Measurements from ENCODE around the gene RNFT2. TPM values are rescaled to one million over a fixed set of nuclear protein-coding genes. Genes with fewer than 3 reads are reported as not detected.

Gene RNFT2
- polyA plus RNA-seq, 6 donors from 2014 or later, result 1.4 to 3.5 (median 2.5) TPM

DNA sequence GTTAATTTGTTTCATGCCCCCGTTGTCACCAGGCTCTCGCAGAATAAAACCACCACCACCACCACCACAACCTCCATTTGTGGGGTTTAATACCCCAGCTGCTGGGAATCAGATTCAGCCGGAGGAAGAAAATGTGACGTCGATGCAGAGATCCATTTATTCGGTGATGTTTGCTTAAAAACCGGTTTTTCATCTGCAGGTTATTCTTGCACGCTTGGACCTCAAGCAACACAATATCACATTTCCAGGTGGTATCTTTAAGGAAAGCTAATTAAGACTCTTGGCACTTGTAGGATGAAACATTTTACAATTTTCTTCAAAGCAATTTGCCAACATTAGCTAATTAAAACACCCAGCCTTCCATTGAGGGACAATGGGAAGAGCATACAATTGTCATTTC is 40.0 kb upstream of the RNFT2 start:
- no peak overlapping the region for H3K27ac Mint-ChIP-seq
- no peak for DNase-seq
- peaks cover 0 to 2% (median 0%) of the 10 kb centered on the region in 7 donors for H3K9me3 Mint-ChIP-seq
- peaks cover 19 to 37% (median 34%) of the 10 kb centered on the region in 3 donors for H3K27me3 Mint-ChIP-seq
- no peaks in the 10 kb centered on the region for H3K36me3 Mint-ChIP-seq
- peaks cover 32 to 38% (median 36%) of the 10 kb centered on the region in 3 donors for H3K4me1 Mint-ChIP-seq
- ATAC-seq (ENCODE audit: low read depth in 2 of 2), result no peak
- H3K4me3 Mint-ChIP-seq, result no peak overlapping the region

DNA sequence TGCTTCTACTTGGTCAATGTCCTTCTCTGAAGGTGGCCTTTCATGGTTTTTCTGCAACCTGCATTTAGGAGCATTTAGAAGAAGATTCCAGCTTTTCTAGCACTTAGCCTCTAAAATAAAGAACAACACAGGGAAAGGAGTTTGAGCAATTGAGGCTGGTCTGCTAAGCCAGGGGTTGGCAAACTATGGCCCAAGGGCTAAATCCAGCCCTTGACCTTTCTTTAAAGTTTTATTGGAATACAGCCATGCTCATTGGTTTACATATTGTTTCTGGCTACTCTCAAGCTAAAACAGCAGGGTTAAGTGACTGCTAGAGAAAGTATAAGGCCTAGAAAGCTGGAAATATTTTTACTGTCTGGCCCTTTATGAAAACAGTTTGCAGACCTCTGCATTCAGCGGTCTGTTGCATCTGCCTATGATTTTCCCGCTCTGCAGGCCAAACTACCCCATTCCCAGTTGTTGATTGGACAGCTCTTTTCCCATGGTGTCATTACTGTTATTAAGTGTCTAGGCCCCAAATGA is 39.5 kb upstream of the RNFT2 start:
- no peak overlapping the region for H3K27ac Mint-ChIP-seq
- H3K9me3 Mint-ChIP-seq, result peaks cover 0 to 2% (median 0%) of the 10 kb centered on the region in 7 donors
- no peaks in the 10 kb centered on the region for H3K36me3 Mint-ChIP-seq
- DNase-seq, result no peak
- ATAC-seq (ENCODE audit: low read depth in 2 of 2), result no peak
- H3K27me3 Mint-ChIP-seq, result peaks cover 22 to 37% (median 34%) of the 10 kb centered on the region in 3 donors
- H3K4me1 Mint-ChIP-seq, result peaks cover 31 to 37% (median 35%) of the 10 kb centered on the region in 3 donors
- no peak overlapping the region for H3K4me3 Mint-ChIP-seq

GRCh38 chr12:116700066-116700465 is 38.0 kb upstream of the RNFT2 start:
- H3K27ac Mint-ChIP-seq, result no peak overlapping the region
- H3K4me1 Mint-ChIP-seq, result peaks cover 19 to 23% (median 20%) of the 10 kb centered on the region in 3 donors
- H3K36me3 Mint-ChIP-seq, result no peaks in the 10 kb centered on the region
- DNase-seq, result no peak
- no peak for ATAC-seq (ENCODE audit: low read depth in 2 of 2)
- peaks cover 0 to 2% (median 0%) of the 10 kb centered on the region in 7 donors for H3K9me3 Mint-ChIP-seq
- peaks cover 15 to 23% (median 20%) of the 10 kb centered on the region in 3 donors for H3K27me3 Mint-ChIP-seq
- no peak overlapping the region for H3K4me3 Mint-ChIP-seq

GRCh38 chr12:116701432-116701831 is 36.7 kb upstream of the RNFT2 start:
- Mint-ChIP-seq H3K9me3 (peaks cover 0 to 2% (median 0%) of the 10 kb centered on the region in 7 donors), H3K36me3 (no peaks in the 10 kb centered on the region), H3K4me3 (no peak overlapping the region), H3K27ac (no peak overlapping the region), H3K4me1 (peaks cover 7 to 9% (median 9%) of the 10 kb centered on the region in 3 donors), H3K27me3 (peaks cover 4 to 12% (median 10%) of the 10 kb centered on the region in 3 donors)
- DNase-seq (no peak), ATAC-seq (ENCODE audit: low read depth in 2 of 2) (no peak)

GRCh38 chr12:116703214-116703795 is 34.8 kb upstream of the RNFT2 start:
- peaks cover 0 to 2% (median 0%) of the 10 kb centered on the region in 7 donors for H3K9me3 Mint-ChIP-seq
- no peaks in the 10 kb centered on the region for H3K36me3 Mint-ChIP-seq
- H3K27me3 Mint-ChIP-seq, result peaks cover 4 to 8% (median 6%) of the 10 kb centered on the region in 3 donors
- H3K27ac Mint-ChIP-seq, result peak overlapping the region in 2 of 6 donors; percentile 9 to 65
- peaks cover 8 to 14% (median 13%) of the 10 kb centered on the region in 3 donors for H3K4me1 Mint-ChIP-seq
- ATAC-seq (ENCODE audit: low read depth in 2 of 2), result peak; percentile 52 to 64
- no peak overlapping the region for H3K4me3 Mint-ChIP-seq
- DNase-seq, result peak; percentile 46

DNA sequence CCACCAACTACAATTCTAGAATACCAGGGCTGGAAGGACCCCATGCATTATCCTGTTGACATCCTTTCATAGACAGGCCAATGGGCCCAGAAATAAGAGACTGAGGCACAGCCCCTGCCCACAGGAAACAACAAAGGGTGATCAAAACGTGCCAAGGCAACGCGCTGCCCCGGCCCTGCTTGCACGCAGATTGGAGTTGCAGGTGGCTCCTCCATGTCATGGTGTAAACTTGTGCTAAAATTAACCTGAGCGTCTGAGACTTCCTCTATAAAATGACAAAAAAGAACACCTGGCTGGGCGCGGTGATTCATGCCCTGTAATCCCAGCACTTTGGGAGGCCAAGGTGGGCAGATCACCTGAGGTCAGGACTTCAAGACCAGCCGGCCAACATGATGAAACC is 30.4 kb upstream of the RNFT2 start:
- no peak for DNase-seq
- Mint-ChIP-seq H3K27ac (no peak overlapping the region), H3K36me3 (no peaks in the 10 kb centered on the region), H3K27me3 (peaks cover 4 to 8% (median 6%) of the 10 kb centered on the region in 3 donors), H3K9me3 (no peaks in the 10 kb centered on the region), H3K4me3 (peak overlapping the region in 5 of 8 donors; percentile 19 to 54 (median 33)), H3K4me1 (peaks cover 20 to 32% (median 22%) of the 10 kb centered on the region in 3 donors)
- ATAC-seq (ENCODE audit: low read depth in 2 of 2), result peak in 1 of 2 donors; percentile 34

DNA sequence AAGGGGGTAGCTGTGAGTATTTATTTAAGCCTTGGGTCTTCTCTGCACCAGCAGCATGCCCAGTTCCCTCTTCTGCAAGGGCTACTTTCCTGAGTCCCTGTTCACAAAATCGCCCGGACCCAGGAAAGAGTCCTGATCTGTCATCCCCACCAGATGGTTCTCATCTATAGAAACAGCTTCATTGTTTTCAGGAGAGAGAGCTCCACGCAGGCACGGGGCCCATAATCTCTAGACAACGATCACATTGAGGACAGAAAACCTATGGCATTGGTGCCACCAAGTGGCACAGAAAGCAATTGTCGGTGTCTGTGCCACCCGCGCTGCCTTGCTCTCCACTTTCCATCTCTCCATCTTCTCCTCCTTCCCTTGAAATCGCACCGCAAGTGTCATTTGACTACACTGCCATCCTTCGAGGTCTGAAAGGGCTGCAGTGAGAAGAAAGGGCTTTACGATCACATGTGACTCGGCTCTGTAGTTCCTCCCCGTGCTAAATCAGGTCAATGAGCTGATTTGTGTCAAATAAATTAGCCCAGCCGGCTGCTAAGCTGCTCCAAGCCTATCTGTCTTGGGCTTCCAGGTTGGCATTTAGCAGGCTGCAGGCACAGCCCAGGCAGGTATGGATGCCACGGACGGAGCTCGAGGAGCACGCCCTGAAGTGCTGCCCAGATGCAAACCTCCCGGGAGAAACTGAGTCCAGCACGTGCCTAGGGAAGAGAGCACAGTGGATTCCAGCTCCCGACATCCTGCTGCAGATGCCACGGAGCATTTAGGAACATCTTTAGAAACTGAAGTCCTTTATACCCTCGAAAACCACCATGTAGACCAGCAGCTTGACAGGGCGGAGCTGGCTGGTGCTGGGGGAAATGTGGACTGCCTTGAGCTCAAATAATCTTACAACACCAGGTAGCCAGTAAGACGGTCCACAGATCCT is 29.0 kb upstream of the RNFT2 start:
- peak; percentile 72 to 92 for ATAC-seq (ENCODE audit: low read depth in 2 of 2)
- Mint-ChIP-seq H3K9me3 (no peaks in the 10 kb centered on the region), H3K4me3 (peak overlapping the region in 7 of 8 donors; percentile 21 to 88 (median 74)), H3K4me1 (peaks cover 17 to 31% (median 23%) of the 10 kb centered on the region in 3 donors), H3K27ac (peak overlapping the region in 3 of 6 donors; percentile 20 to 78 (median 43)), H3K36me3 (no peaks in the 10 kb centered on the region), H3K27me3 (no peaks in the 10 kb centered on the region)
- peak; percentile 41 for DNase-seq

DNA sequence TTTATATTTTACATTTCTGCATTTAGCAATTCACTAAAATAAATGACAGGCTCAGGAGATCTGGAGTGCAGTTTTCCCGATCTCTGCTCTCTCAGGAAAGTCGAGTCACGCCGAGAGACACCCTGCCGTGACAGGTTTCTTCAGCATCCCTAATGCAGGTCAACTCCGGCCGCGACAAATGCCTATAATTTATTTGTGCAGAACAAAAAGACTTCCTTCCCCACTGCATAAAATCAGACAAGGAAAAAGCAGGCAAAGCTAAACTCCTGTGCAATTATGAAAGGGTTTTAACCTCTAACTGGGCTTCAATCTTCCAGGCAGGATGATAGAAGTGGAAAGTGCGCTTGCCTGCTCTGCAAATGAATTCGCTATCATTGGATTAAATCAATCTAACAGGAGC is 28.3 kb upstream of the RNFT2 start:
- H3K9me3 Mint-ChIP-seq, result no peaks in the 10 kb centered on the region
- no peak overlapping the region for H3K27ac Mint-ChIP-seq
- H3K36me3 Mint-ChIP-seq, result no peaks in the 10 kb centered on the region
- no peak overlapping the region for H3K4me3 Mint-ChIP-seq
- H3K27me3 Mint-ChIP-seq, result no peaks in the 10 kb centered on the region
- ATAC-seq (ENCODE audit: low read depth in 2 of 2) (no peak), DNase-seq (no peak)
- H3K4me1 Mint-ChIP-seq, result peaks cover 17 to 35% (median 26%) of the 10 kb centered on the region in 3 donors

DNA sequence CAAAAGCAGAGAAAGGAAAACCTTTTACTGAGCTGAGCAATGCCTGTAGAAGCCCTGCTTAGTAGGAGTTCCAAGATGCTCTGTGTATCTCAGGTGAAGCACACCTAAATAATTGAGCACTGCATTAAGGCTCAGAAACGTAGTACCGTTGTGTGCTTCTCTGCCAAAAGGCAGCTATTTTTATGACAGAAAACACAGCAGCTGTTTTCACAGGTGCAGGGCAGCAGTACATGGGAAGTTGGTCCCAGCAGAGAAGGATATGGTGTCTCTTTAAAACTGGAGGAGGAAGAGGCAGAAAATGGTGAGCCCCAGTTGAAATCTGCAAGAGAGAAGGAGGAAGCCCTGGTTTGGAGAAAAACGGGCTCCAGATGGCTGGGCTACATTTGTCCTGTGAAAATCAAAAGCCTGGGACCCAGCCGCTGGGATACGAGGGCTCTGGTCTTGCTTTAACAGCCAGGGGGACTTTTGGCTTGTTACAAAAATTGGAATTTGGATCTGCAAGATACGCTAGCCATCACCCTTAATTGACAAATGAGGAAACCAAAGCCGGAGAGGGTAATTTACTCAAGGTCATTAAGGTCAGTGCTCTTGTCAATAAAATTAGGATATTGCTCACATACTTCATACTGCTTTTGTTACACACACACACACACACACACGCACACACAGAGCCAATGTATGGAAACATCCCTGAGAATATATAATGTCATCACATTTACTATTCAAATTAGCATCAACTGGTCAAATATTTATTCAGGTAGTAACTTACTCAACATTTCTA is 27.6 kb upstream of the RNFT2 start:
- no peaks in the 10 kb centered on the region for H3K9me3 Mint-ChIP-seq
- no peak for ATAC-seq (ENCODE audit: low read depth in 2 of 2)
- H3K27me3 Mint-ChIP-seq, result no peaks in the 10 kb centered on the region
- peaks cover 17 to 35% (median 26%) of the 10 kb centered on the region in 3 donors for H3K4me1 Mint-ChIP-seq
- peak overlapping the region in 2 of 6 donors; percentile 25 to 56 for H3K27ac Mint-ChIP-seq
- H3K4me3 Mint-ChIP-seq, result no peak overlapping the region
- H3K36me3 Mint-ChIP-seq, result peaks cover 0 to 4% of the 10 kb centered on the region in 2 donors
- no peak for DNase-seq

DNA sequence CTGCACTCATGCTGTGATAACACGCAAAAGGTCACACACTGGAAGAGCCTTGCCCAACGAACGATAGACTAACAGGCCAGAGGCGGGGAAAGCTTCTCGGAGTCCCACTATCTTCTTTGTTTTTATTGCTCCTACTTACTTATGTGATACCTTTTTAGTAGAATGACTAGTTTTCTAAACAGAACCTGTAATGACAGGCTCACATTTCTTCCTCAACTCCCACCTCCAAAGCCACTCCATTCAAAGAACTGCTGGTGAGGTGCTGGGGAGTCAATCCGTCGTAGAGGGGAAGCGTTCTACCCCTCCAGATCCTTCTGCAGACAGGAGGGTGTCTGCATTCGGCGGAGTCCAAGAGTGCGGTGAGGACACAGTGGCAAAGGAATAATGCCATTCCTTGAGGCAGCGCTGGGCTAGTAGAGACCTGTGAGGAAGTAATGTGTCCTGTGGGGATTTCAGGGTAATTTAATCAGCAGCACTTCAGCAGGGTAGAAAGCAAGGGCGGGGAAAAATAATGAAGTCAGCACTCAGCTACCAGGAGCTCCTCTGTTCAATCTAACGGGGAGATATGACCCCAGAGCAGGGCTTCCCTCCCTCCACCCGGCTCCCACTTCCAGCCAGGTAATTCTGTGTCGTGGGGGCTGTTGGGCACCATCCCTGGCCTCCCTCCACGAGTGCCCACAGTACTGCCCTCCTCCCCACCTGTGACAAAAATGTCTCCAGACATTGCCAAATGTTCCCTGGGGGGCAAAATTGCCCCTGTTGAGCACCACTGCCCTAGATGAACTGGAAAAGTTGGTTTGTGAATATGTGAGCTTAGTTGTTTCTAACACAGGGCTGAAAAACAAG is 25.4 kb upstream of the RNFT2 start:
- H3K27ac Mint-ChIP-seq, result peak overlapping the region in 4 of 6 donors; percentile 18 to 88 (median 50)
- no peak for DNase-seq
- ATAC-seq (ENCODE audit: low read depth in 2 of 2), result no peak
- no peak overlapping the region for H3K4me3 Mint-ChIP-seq
- H3K4me1 Mint-ChIP-seq, result peaks cover 18 to 33% (median 23%) of the 10 kb centered on the region in 3 donors
- H3K27me3 Mint-ChIP-seq, result no peaks in the 10 kb centered on the region
- H3K9me3 Mint-ChIP-seq, result no peaks in the 10 kb centered on the region
- peaks cover 0 to 12% of the 10 kb centered on the region in 2 donors for H3K36me3 Mint-ChIP-seq

DNA sequence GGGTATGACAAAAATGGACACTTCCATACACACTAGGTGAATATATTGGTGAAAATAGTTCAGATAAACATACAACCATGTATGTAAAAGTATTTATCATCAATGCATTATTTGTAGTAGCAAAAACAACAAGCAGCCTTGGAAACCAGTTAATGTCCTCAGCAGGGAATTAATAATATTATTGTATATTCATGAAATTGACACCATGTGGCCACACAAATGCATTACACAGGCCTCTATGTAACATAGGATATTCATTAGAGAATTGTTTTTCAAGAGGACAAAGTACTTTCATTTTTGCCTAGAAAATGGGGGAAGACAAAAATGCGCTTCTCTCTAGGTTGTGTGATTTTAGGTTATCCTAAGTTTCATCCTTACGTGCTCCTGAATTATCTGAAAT is 24.6 kb upstream of the RNFT2 start:
- H3K36me3 Mint-ChIP-seq, result peaks cover 0 to 12% of the 10 kb centered on the region in 2 donors
- no peak for DNase-seq
- ATAC-seq (ENCODE audit: low read depth in 2 of 2), result no peak

DNA sequence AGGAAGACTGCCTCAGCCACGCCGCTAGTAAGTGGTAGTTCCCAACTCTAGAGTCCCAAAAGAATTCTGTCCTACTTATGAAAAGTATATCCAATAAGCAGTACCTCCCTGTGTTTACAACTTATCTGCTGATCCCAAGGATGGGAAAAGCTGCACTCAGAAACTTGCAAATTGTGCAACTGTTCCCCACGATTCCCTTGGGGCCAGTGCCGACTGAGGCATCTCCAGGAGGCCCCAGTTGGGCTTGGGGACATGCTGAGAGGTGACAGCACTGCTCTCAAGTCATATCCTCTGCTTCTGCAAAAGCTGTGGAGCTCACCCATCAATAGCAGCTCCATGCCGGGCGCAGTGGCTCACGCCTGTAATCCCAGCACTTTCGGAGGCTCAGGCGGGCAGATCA is 23.9 kb upstream of the RNFT2 start:
- Mint-ChIP-seq H3K27ac (peak overlapping the region in 1 of 6 donors; percentile 65), H3K4me3 (no peak overlapping the region), H3K36me3 (peaks cover under 1 to 12% of the 10 kb centered on the region in 2 donors), H3K9me3 (no peaks in the 10 kb centered on the region), H3K27me3 (no peaks in the 10 kb centered on the region), H3K4me1 (peaks cover 11 to 21% (median 13%) of the 10 kb centered on the region in 3 donors)
- no peak for ATAC-seq (ENCODE audit: low read depth in 2 of 2)
- DNase-seq, result no peak

More for the DNA sequence above, 24.6 kb upstream of the RNFT2 start:
- Mint-ChIP-seq H3K4me3 (no peak overlapping the region), H3K9me3 (no peaks in the 10 kb centered on the region), H3K27ac (peak overlapping the region in 2 of 6 donors; percentile 34 to 69), H3K27me3 (no peaks in the 10 kb centered on the region), H3K4me1 (peaks cover 14 to 24% (median 16%) of the 10 kb centered on the region in 3 donors)
